Measurements from ENCODE around the gene GUK1. TPM values are rescaled to one million over a fixed set of nuclear protein-coding genes. Genes with fewer than 3 reads are reported as not detected.

Gene GUK1
- total RNA-seq, 1 donor from 2014 or later = 115 TPM

GRCh38 chr1:228147768-228148167 is 7.7 kb downstream of the GUK1 start:
- peaks cover 5% of the 10 kb centered on the region for H3K4me1 Mint-ChIP-seq
- no peak for DNase-seq (ENCODE audit: low read depth, low spot score)
- H3K27me3 Mint-ChIP-seq (ENCODE audit: low read depth) = no peaks in the 10 kb centered on the region
- no peak overlapping the region for H3K27ac Mint-ChIP-seq (ENCODE audit: unreplicated experiment)
- H3K9me3 Mint-ChIP-seq = no peaks in the 10 kb centered on the region
- no peaks in the 10 kb centered on the region for H3K36me3 Mint-ChIP-seq (ENCODE audit: low read depth)
- no peak for TF ChIP-seq CTCF (conservative IDR thresholded peaks at IDR 0.05)
- H3K4me3 Mint-ChIP-seq = no peak overlapping the region

GRCh38 chr1:228148196-228148861 is 8.2 kb downstream of the GUK1 start:
- Mint-ChIP-seq H3K27ac (ENCODE audit: unreplicated experiment) (no peak overlapping the region), H3K27me3 (ENCODE audit: low read depth) (no peaks in the 10 kb centered on the region), H3K4me3 (no peak overlapping the region), H3K9me3 (no peaks in the 10 kb centered on the region), H3K36me3 (ENCODE audit: low read depth) (no peaks in the 10 kb centered on the region), H3K4me1 (peaks cover 5% of the 10 kb centered on the region)
- TF ChIP-seq CTCF (conservative IDR thresholded peaks at IDR 0.05) = no peak
- no peak for DNase-seq (ENCODE audit: low read depth, low spot score)

- H3K4me3 Mint-ChIP-seq = no peak overlapping the region
- no peak overlapping the region for H3K27ac Mint-ChIP-seq (ENCODE audit: unreplicated experiment)
- H3K36me3 Mint-ChIP-seq (ENCODE audit: low read depth) = no peaks in the 10 kb centered on the region
- H3K27me3 Mint-ChIP-seq (ENCODE audit: low read depth) = no peaks in the 10 kb centered on the region
- no peak for DNase-seq (ENCODE audit: low read depth, low spot score)
- H3K4me1 Mint-ChIP-seq = no peaks in the 10 kb centered on the region
- no peaks in the 10 kb centered on the region for H3K9me3 Mint-ChIP-seq
- no peak for TF ChIP-seq CTCF (conservative IDR thresholded peaks at IDR 0.05)
These were observed 8.9 kb downstream of the GUK1 start for GRCh38 chr1:228148935-228149405.

- Mint-ChIP-seq H3K27me3 (ENCODE audit: low read depth) (no peaks in the 10 kb centered on the region), H3K9me3 (no peaks in the 10 kb centered on the region), H3K27ac (ENCODE audit: unreplicated experiment) (peak within 1 kb of the TSS; percentile 19), H3K36me3 (ENCODE audit: low read depth) (no peaks in the 10 kb centered on the region), H3K4me3 (peak within 1 kb of the TSS; percentile 31), H3K4me1 (no peaks in the 10 kb centered on the region)
- no peak for TF ChIP-seq CTCF (conservative IDR thresholded peaks at IDR 0.05)
- no peak for DNase-seq (ENCODE audit: low read depth, low spot score)
These were observed 9.5 kb downstream of the GUK1 start, which contains the start of gene GJC2 for GRCh38 chr1:228149406-228150119. Gene GJC2 (plus strand): TSS chr1:228149930. CDS start chr1:228157759, 7,829 bp downstream.

GRCh38 chr1:228150120-228150460 is 10.0 kb downstream of the GUK1 start:
- H3K27me3 Mint-ChIP-seq (ENCODE audit: low read depth) = no peaks in the 10 kb centered on the region

More at GRCh38 chr1:228150120-228150460, 10.0 kb downstream of the GUK1 start:
- Mint-ChIP-seq H3K4me1 (no peaks in the 10 kb centered on the region), H3K27ac (ENCODE audit: unreplicated experiment) (no peak overlapping the region), H3K36me3 (ENCODE audit: low read depth) (no peaks in the 10 kb centered on the region), H3K9me3 (no peaks in the 10 kb centered on the region), H3K4me3 (no peak overlapping the region)
- no peak for DNase-seq (ENCODE audit: low read depth, low spot score)
- TF ChIP-seq CTCF (conservative IDR thresholded peaks at IDR 0.05) = no peak
